IMR-90 (cell line): ENCODE results near the gene INPP5D.

Experiments
- CHD1 ChIP-seq: IDR thresholded peaks from 2 replicates; pipeline ENCODE4 v1.6.1; 2012; ENCODE audit warnings: low read depth, low read length, improper control_type of control experiment
- MAFK ChIP-seq: IDR thresholded peaks from 2 replicates; pipeline ENCODE4 v1.6.1; 2012; ENCODE audit warnings: low read depth, low read length, improper control_type of control experiment
- MXI1 ChIP-seq: IDR thresholded peaks from 2 replicates; pipeline ENCODE4 v1.6.1; 2012; ENCODE audit warnings: low read depth, mild to moderate bottlenecking, low read length, moderate library complexity, borderline replicate concordance
- NFE2L2 ChIP-seq: fragments of 150-350 bp; IDR thresholded peaks from 2 replicates; pipeline ENCODE4 v1.6.1; 2016; ENCODE audit warnings: low read depth, mild to moderate bottlenecking, low read length
- POLR2A ChIP-seq: IDR thresholded peaks from 2 replicates; pipeline ENCODE4 v1.6.1; 2012; ENCODE audit warnings: mild to moderate bottlenecking, low read depth, low read length
- RCOR1 ChIP-seq: IDR thresholded peaks from 2 replicates; pipeline ENCODE4 v1.6.1; 2012; ENCODE audit warnings: mild to moderate bottlenecking, low read length, improper control_type of control experiment; ENCODE audit not compliant: insufficient replicate concordance
- TF ChIP-seq, protein P1 (sequence below): fragments of 150-350 bp; IDR thresholded peaks from 2 replicates; pipeline ENCODE4 v1.6.1; 2016; ENCODE audit warnings: low read depth, mild to moderate bottlenecking, low read length, moderate library complexity, borderline replicate concordance
- TF ChIP-seq, protein P2 (sequence below): conservative IDR thresholded peaks from 2 replicates; pipeline ENCODE4 v1.5.1; 2012; ENCODE audit warnings: mild to moderate bottlenecking, low read depth, low read length, improper control_type of control experiment
- TF ChIP-seq, protein P3 (sequence below): fragments of 150-350 bp; IDR thresholded peaks from 2 replicates; pipeline ENCODE4 v1.6.1; 2017; ENCODE audit warnings: mild to moderate bottlenecking, antibody characterized with exemption, low read length, low read depth

DNA sequence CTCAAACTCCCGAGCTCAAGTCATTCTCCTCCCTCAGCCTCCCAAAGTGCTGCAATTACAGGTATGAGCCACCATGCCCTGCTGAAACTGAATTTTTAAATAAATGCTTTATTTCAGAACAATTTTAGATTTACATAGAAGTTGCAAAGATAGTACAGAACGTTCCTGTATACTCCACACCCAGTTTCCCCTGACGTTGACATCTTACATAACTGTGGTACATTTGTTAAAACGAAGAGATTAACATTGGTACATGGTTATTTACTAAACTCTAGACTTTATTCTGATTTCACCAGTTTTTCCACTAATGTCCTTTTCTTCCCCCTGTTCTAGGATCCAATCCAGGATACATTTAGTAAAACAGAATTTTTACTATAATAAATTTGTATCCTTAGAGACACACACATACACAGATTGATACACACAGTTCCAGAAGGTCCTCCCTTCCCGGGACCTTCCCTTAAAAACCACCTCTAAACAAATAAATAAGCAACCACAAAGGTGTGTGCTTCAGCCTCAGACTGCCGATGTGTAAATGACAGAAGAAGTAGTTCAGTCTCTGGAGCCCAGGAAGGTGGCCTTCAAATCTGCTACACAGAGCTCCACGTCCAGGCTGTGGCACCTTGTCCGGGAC, 20.8 kb upstream of the INPP5D start:
- TF ChIP-seq MXI1 (no peak), NFE2L2 (no peak), MAFK (no peak), POLR2A (no peak), CHD1 (no peak), RCOR1 (no peak)
- TF ChIP-seq, protein P1, sequence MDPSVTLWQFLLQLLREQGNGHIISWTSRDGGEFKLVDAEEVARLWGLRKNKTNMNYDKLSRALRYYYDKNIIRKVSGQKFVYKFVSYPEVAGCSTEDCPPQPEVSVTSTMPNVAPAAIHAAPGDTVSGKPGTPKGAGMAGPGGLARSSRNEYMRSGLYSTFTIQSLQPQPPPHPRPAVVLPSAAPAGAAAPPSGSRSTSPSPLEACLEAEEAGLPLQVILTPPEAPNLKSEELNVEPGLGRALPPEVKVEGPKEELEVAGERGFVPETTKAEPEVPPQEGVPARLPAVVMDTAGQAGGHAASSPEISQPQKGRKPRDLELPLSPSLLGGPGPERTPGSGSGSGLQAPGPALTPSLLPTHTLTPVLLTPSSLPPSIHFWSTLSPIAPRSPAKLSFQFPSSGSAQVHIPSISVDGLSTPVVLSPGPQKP: no peak
- TF ChIP-seq, protein P2, sequence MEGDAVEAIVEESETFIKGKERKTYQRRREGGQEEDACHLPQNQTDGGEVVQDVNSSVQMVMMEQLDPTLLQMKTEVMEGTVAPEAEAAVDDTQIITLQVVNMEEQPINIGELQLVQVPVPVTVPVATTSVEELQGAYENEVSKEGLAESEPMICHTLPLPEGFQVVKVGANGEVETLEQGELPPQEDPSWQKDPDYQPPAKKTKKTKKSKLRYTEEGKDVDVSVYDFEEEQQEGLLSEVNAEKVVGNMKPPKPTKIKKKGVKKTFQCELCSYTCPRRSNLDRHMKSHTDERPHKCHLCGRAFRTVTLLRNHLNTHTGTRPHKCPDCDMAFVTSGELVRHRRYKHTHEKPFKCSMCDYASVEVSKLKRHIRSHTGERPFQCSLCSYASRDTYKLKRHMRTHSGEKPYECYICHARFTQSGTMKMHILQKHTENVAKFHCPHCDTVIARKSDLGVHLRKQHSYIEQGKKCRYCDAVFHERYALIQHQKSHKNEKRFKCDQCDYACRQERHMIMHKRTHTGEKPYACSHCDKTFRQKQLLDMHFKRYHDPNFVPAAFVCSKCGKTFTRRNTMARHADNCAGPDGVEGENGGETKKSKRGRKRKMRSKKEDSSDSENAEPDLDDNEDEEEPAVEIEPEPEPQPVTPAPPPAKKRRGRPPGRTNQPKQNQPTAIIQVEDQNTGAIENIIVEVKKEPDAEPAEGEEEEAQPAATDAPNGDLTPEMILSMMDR: no peak
- TF ChIP-seq, protein P3, sequence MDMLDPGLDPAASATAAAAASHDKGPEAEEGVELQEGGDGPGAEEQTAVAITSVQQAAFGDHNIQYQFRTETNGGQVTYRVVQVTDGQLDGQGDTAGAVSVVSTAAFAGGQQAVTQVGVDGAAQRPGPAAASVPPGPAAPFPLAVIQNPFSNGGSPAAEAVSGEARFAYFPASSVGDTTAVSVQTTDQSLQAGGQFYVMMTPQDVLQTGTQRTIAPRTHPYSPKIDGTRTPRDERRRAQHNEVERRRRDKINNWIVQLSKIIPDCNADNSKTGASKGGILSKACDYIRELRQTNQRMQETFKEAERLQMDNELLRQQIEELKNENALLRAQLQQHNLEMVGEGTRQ: no peak
